ENCODE measurements around the gene RYR3.

RYR3 gene

DNA sequence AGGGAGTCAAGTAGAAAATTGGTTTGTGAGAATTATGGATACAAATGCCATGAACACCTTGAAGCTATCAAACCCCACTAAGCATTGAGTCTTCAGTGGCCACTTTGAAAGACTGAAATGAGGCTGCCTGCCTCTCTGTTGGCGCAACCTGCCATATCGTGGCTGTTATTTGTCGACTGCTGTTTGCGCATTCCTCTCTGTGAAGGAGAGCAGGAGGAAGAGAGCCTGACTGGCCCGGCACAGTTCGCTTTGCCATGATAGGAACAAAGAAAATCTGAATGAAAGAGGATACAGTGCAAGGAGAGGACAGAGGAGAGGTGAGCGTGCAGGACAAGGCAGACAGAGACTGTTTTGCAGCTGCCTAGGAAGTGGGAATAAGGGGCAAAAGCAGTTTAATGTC, 289.4 kb downstream of the RYR3 start:
- no peak for DNase-seq

DNA sequence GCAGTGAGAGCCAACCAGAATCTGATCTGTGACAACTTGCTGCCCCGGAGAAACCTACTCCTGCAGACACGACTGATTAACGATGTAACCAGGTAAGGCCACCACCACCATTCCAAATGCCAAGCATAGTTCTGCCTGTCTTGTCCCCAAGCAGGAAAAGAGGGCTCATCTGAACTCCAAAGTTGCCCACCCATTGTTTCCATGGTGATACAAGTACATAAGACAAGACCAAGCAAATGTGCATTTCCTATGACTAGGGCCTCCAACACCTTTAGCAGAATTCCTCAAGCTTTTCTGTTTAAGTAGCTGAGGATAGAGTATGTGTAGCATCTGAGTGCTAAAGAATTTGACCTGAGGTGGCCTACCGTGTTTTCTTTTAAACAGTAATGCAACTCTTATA, 290.7 kb downstream of the RYR3 start:
- no peak for DNase-seq

DNA sequence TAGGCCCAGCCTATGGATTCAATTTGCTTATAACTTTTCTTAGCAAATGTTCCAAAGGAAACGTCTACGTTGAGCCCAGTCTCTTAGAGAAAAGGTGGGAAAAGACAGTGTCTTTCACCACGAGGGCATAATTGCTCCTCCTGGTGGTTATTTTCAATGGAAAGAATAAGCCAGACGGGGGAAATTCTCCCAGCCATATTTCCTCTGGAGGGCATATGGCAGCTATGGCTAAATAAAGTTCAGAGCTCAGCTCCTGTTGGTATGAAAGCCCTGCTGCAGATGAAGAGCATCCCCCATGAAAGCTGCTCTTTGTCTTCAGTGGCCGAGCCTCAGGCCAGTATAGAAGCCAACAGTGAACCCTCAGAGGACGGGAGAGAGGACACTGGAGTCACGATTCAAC, 297.9 kb downstream of the RYR3 start:
- DNase-seq, result no peak

DNA sequence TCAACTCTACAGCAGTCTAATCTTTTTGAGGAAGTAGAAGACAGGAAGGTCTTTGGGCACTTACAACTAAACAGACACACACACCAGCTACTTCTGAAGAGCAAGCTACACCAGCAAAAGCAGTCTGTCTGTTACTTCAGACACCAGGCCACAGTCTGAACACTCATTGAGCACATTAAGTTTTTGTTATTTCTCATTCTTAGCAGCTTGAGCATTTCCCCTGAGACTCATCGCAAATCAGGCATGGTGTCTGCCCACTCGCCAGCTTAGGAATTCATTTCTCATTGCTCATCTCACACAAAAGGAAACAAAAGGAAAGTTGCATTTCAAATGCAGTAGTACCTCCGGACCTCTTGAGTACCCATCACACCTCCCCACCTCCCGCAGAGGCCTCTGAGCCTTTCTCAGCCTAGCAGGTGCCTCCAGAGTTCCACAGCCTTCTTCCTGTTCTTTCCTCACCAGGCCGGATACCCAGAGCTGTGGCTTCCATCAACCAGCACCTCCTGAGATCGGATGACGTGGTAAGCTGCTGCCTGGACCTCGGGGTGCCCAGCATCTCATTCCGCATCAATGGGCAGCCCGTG, 302.0 kb downstream of the RYR3 start:
- no peak for DNase-seq

DNA sequence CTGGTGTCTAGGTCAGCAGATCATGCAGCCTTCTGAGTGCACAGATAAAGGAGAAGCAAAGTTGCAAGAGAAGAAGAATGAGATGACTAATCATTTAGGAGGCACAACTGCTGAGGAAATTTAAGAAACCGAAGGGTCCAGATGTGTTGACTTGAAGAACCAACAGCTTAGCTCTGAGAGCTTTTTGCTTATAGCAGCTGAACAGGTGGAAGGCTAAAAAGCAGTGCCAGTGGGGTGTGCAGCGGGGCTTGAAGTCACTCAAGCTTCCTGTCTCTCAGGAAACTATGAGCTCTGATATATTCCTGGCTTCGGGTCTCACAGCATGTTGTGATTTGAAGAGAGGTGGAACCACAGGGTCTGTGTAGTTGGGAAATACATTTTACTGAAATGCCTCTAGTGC, 305.7 kb downstream of the RYR3 start:
- DNase-seq, result no peak

DNA sequence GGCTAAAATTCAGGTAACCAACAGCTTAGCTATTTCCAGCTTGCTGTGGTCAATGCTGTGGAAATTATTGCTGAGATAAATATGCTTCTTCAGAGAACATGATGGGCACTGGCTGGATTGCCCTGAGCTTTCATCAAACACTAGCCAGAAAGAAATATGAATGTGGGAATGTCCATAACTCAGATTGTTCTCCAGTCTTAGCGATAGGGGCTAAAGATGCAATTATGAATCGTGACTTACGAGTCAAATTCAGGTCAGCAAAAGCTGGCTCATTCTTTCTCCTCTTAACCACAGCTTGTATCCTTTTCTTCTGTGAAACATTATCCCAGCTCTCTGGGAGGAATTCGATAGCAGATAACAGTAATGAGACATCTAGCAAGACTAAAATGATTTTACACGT, 307.6 kb downstream of the RYR3 start:
- no peak for DNase-seq

DNA sequence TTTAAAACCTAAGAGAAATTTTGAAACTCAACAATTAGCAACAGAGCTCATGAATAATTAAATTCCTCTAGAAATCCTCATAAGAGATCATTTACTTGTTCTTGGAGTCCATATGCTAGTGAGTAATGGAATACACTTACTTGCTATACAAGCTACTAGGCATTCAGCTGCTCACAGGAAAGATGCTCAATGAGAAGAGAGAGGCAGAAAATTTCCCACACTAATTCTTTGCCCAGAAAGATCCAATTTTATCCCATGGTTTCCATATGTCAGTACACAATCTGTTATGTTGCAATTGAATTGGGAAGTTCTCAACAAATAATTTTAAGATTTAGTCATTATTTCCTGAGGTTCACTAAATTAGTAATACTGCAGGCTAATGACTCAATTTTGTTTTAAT, 310.4 kb downstream of the RYR3 start:
- no peak for DNase-seq

DNA sequence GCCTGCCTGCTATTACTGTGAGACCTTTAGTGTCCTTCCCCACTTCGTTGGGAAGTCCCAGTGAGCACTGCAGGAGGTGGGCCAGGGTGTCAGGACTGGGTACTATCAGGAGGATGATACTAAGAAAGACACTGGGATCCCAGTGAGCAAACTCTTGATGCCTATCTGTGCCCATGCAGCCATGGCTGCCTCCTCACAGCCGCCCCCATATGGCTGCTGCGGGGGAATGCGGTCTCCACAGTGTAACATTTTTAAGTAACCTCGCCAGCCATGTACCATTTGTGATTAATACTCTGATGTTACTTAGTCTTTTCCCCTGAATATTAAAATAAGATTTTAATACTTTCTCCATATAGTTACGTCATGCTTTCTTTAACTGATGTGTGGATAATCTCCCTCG, 312.2 kb downstream of the RYR3 start:
- no peak for DNase-seq

DNA sequence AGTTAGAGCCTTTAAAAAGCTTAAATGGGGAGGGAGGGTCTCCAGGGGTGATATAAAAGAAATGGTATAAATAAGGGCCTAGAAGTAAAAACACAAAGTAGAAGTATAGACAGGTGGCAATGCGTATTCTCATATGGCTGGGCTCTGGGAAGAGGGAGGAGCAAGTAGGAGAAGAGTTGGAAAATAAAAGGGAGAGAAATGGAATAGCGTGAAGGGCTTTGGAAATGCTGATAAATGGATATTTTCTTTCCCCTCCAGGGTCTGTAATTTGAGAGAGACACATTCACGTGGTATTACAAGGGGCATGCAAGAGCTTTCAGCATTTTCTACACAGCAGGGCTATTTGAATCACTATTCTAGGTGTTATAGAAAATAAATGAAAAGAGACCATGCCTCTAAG, 313.7 kb downstream of the RYR3 start:
- DNase-seq, result no peak

DNA sequence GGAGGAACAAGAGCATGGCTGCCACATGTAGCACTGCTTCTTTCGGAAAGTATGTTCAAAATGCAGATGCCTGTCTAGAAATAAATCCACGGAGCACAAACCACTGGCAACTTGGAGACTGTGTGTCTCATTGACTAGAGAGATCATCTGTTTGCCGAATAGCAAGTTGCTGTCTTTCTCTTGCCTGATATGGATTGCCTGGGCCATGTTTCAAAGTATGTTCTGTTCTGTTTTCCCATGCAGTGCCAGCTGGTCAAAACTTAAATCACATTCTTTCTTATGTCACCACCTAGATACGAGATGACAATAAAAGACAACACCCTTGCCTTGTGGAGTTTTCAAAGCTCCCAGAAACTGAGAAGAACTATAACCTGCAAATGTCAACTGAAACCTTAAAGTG, 318.9 kb downstream of the RYR3 start:
- no peak for DNase-seq

DNA sequence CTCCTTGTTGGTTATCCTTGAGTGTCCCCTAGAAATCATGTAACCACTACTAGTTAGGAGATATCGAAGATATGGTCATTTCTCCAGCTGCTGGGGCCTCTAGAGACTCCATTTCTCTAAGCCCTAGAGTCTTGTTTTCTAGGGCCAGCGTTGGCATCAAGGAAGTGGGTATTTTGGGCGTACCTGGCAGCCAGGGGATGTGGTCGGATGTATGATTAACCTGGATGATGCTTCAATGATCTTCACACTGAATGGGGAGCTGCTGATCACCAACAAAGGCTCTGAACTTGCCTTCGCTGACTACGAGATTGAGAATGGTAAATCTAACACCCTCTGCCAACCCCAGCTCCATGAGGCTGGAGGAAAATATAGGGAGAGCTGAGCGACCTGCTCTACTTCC, 325.5 kb downstream of the RYR3 start:
- no peak for DNase-seq

DNA sequence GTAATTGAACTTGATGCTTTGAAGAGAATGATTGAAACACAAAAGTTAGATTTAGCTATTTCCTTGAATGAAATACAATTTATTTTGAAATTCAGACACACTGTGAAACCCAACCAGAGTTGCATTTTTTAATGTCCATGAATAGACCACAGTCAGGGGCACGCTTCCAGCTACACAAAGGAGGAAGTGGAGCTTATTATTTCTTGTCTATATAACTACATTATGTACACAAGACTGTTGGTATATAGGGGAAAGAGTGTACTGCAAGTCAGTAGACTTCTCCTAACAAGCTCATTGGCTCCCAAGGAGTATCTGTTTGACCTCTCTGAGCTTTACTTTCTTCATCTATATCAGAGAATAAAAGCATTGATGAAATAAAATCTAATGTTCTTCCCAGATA, 326.2 kb downstream of the RYR3 start:
- no peak for DNase-seq

DNA sequence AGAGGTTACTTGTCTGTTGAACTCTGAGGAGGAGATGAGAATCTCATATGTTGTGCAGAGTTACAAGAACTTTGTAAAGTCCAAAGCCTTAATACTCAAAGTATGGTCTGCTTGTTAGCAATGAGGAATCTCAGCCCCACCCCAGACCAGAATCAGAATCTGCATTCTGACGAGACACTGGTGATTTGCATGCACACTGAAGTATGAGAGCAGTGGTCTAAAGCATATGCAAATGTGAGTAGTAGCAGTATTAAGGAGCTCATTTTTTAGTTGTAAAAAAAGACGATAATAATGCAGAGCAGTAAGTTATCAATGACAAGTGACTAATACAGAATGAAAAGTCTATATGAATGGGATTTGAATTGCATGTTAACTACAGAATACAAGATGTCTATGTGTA, 327.7 kb downstream of the RYR3 start:
- no peak for DNase-seq

DNA sequence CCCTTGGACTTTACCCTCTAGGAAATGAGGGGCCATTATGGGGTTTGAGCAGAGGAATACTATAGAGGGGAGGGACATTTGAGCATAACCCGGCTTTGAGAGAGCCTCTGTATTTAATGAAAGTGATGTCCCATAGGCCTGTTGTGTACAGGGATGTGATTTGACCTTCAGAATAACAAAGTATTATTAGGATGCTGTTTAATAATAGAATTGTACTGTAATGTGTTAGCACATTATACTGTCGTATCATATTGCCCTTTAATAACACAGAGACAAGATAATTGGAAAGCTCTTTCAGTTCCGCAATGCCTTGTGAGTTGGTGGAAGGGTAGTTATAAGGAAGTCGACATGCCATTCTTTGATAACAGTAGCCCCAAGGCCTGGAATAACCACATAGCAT, 328.3 kb downstream of the RYR3 start:
- DNase-seq, result no peak

DNA sequence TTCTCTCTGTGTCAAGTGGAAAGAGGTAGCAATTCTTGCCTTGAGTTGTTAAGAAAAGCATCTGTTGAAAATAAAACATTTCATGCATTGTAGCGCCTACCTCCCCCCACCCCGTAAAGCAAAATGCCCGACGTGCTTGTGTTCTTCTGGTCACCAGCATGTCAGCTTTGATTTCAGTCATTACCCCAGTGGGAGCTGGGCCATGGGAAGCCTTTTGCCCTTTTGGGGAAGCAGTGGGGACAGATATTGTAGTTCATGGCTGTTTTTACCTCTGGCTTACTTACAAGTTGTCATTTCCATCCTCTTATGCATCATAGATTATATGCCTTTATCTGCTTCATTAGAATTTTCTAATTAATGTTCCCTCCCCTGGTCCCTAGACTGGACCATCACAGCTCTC, 328.7 kb downstream of the RYR3 start:
- DNase-seq, result no peak

DNA sequence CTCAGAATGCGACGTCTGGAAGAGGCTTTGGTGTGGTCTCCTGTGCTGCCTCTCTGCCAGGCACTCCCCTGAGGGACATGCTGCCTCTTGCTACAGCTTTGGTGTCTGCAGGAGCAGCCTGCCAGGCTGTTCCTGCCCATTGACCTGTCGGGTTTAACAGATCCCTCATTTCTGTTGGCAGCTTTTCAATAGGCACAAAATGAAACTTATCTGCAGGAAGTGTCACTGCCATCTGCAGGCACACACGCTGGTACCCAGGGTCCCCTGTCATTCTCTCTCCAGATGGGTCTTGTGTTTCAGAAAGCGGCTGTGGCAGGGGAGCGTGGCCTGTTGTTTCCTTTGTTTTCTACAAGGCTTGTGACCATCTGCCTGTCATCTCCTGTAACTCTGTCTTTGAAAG, 329.2 kb downstream of the RYR3 start:
- DNase-seq, result no peak

DNA sequence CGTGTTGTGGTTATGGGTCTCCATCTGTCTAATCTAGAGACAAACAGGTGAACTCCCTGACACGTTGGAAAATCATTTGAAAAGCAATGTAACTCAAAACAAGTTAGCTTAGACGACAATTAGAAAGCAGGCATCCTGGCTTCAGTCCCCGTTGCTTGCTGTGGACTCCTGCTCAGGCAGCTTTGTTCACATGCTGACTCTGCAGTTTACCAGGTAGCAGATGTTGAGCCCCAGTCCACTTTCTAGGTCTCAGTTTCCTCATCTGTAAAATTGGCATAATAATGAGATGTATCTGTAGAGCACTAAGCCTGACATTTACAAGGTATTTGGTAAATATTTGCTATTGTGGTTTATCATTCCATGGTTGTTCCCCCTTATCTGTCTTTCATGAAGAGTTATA, 330.3 kb downstream of the RYR3 start:
- no peak for DNase-seq

DNA sequence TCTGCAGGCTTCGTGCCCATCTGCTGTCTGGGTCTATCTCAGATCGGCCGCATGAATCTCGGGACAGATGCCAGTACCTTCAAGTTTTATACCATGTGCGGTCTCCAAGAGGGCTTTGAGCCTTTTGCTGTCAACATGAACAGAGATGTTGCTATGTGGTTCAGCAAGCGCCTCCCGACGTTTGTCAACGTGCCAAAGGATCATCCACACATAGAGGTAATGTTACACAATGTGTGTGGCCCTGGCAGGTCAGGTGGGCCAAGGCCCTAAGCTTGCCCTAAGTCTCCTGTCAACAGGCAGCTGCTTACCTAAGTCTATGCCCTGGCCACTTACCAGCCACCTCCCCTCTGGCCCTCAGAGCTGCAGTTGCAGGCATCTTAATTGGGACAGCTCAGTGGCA, 333.5 kb downstream of the RYR3 start:
- DNase-seq, result no peak

DNA sequence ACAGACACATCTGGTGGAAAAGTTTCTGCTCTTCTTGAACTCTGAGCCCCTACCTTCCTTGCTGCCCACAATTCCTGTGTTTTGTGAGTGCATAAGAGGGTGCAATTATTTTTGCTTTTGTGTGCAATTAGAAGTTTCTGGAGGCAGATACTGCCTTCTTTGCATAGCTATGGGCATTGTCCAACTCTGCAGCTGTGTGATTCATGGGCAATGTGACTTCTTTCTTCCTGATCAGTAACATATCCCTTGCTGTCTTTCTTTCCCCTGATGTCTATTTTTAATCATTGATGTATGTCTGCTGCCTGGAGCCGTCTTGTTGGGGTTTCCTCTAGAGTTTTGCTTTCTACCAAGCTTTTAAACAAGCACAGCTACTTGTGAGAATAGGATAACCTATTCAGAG, 336.0 kb downstream of the RYR3 start:
- DNase-seq, result no peak

DNA sequence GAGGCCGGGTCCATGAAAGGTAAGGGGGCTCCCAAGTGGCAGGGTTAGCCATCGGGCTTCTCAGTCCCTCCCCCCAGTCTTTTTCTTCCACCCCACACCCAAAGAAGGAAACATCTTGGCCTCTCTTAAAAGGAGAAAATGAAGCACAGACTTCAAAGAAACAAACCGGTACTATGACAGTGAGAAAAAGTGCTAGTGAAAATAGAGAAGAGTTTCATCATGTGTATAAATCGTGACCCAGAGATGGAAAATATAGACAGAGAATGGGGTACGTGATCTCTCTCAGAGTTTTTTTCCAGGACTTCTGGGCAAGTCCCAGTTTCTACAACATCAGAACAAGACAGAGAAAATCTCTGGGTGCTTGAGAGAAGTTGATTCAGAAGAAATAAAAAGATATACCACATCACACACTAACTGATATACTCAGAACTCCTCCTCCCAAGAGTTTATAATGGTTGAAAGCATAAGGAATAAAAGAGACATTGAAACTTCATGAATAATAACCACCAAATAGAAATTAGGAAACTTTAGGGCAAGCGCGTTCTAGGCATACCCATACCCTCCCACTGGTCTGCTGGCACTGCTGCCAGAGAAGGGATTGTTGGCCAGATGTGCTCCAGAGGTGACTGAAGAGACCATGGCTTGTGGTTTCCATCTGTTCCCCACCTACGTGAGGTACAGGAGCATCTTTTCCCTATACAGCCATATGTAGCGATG, 338.6 kb downstream of the RYR3 start:
- no peak for DNase-seq

DNA sequence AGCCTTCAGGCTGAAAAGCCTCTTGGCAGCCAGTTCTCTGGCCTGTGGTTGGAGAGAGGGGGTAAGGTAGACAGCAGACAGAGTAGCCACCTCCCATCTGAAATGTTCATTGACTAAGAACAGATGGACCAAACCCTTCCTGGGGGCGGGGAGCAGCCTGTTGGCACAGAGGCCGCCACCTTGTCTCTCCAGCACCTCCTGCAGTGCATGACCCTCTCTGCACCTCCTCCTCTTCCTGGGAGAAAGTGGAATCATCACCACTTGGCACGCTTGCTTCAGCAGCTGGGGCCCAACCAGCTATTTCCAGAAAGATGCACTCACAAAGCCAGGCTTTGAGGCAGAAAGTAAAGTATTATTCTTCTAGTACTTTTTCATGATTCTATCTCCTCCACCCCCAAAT, 344.1 kb downstream of the RYR3 start:
- no peak for DNase-seq

DNA sequence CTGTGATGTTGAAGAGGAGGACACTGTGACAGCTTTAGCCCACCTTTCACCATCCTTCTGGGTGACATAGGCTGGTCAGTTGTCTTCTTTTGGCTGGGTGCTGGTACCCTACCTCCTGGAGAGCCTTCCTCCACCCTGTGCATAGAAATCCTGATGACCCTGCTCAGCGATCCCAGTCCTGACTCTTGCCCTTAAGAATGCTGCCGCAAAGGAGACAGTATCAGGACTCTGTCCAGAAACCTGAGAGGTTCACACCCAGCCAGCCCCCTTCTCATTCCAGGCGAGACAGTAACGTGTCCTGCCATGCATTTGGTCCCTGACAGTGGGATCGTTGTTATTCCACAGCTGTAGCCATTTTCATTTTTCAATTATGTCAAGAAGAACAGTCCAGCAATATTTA, 344.7 kb downstream of the RYR3 start:
- no peak for DNase-seq

DNA sequence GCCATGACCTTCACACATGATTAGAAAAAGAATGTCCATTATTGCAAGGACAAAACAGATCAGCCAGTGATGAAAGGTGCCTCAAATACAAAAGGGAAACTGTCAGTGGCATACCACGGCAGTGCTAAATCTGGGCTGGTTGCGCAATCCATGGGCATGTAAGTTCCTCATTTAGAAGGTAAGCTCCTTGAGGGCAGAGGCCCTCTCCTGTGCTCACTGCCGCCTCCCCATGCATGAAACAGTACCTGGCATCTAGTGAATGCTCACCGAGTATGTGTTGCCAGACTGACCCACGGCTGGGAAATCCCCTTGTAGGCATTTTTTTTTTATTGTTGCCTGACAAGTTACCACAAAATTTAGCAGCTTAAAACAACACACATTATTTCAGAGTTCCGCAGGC, 345.4 kb downstream of the RYR3 start:
- DNase-seq, result no peak

DNA sequence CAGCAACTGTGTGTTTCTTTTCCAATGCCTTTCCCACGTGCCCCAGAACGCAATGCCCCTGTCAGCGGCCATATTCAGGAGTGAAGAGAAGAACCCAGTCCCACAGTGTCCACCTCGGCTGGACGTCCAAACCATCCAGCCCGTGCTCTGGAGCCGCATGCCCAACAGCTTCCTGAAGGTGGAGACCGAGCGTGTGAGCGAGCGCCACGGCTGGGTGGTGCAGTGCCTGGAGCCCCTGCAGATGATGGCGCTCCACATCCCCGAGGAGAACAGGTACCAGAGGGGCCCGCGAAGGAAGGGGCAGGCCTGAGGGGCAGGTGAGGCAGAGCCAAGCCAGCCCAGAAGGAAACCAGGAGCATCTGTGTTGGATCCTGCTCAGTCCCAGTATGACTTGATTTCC, 349.4 kb downstream of the RYR3 start:
- no peak for DNase-seq

DNA sequence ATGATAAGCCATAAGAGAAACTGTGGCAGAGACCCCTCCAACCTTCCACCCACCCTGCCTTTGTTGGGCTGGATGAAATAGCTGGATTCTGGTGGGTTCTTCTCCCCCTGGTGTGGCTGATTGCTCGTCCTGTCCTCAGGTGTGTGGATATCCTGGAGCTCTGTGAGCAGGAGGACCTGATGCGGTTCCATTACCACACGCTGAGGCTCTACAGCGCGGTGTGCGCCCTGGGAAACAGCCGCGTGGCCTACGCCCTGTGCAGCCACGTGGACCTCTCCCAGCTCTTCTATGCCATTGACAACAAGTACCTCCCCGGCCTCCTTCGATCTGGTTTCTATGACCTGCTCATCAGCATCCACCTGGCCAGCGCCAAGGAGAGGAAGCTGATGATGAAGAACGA, 351.2 kb downstream of the RYR3 start:
- no peak for DNase-seq
